H1 (cell line): ENCODE data around the gene POLN. TPM values are rescaled to one million over a fixed set of nuclear protein-coding genes. Genes with fewer than 3 reads are reported as not detected.

Source experiments
- CTCF ChIA-PET: fragments of 300-600 bp; sonication (Branson Sonifier 250); formaldehyde crosslinking; loops from one replicate; lab custom pipeline; 2021; ENCODE audit not compliant: partially characterized antibody; lab: Charles Lee
- POLR2A ChIA-PET: fragments of 300-600 bp; sonication (Branson Sonifier 250); formaldehyde crosslinking; loops from one replicate; lab custom pipeline; 2021; ENCODE audit warnings: inconsistent platforms; ENCODE audit not compliant: partially characterized antibody; lab: Charles Lee
- DNase-seq, 2 experiments: peaks; one replicate each; pipeline versions ENCODE4 v3.0.0 to v3.0.0-alpha.2; 2010 to 2022; ENCODE audit warnings: low spot score in 2 of 2, low read depth in 1 of 2, mixed read lengths in 1 of 2
- FAIRE-seq: peaks from 2 replicates; lab custom pipeline; 2011; peaks lifted over from hg19 to GRCh38; lab: Jason Lieb, UNC
- H2AFZ ChIP-seq: 2 replicates; pipeline ENCODE4 v1.8.1; 2012; ENCODE audit warnings: low read length, inconsistent platforms
- H2AK5ac ChIP-seq: 2 replicates; pipeline ENCODE4 v1.6.1; 2013; ENCODE audit warnings: low read depth, low read length
- H2BK120ac ChIP-seq: replicated peaks from 2 replicates; pipeline ENCODE3; 2013; ENCODE audit warnings: low read depth, low read length, inconsistent platforms
- H2BK12ac ChIP-seq: 2 replicates; pipeline ENCODE4 v1.6.1; 2013; ENCODE audit warnings: low read depth, low read length
- H2BK15ac ChIP-seq: 2 replicates; pipeline ENCODE4 v1.6.1; 2013; ENCODE audit warnings: low read length
- H2BK20ac ChIP-seq: 2 replicates; pipeline ENCODE4 v1.6.1; 2013; ENCODE audit warnings: low read length
- H2BK5ac ChIP-seq: 2 replicates; pipeline ENCODE4 v1.6.1; 2013; ENCODE audit warnings: low read depth, low read length
- H3K14ac ChIP-seq: 2 replicates; pipeline ENCODE4 v1.6.1; 2013; ENCODE audit warnings: inconsistent platforms; ENCODE audit not compliant: insufficient read length
- H3K18ac ChIP-seq: 2 replicates; pipeline ENCODE4 v1.6.1; 2013; ENCODE audit warnings: low read length; ENCODE audit errors: extremely low read depth
- H3K23ac ChIP-seq: 2 replicates; pipeline ENCODE4 v1.6.1; 2013; ENCODE audit warnings: inconsistent platforms; ENCODE audit not compliant: insufficient read length
- H3K23me2 ChIP-seq: 2 replicates; pipeline ENCODE4 v1.6.1; 2013; ENCODE audit warnings: low read depth, low read length
- H3K27ac ChIP-seq: 2 replicates; pipeline ENCODE4 v1.6.1; 2011; ENCODE audit warnings: low read depth, low read length, inconsistent platforms
- H3K27me3 ChIP-seq, 4 experiments: replicated peaks in 1 of 4; 1 replicate in 1 of 4; 2 replicates in 3 of 4; pipeline versions ENCODE4 v1.6.1 to v1.8.1; 2011 to 2013; ENCODE audit warnings: low read length in 3 of 4, mild to moderate bottlenecking in 3 of 4, inconsistent platforms in 2 of 4, mixed read lengths in 2 of 4, moderate library complexity in 1 of 4; ENCODE audit not compliant: control insufficient read depth in 3 of 4, insufficient read depth in 3 of 4; ENCODE audit errors: extremely low read depth in 1 of 4
- H3K36me3 ChIP-seq, 4 experiments: 2 replicates each; pipeline versions ENCODE4 v1.6.1 to v1.8.1; 2011 to 2013; ENCODE audit warnings: mild to moderate bottlenecking in 4 of 4, low read length in 3 of 4, moderate library complexity in 2 of 4, control low read depth in 1 of 4, inconsistent platforms in 1 of 4; ENCODE audit not compliant: insufficient read depth in 4 of 4, control insufficient read depth in 2 of 4
- H3K4ac ChIP-seq: replicated peaks from 2 replicates; pipeline ENCODE3; 2013; ENCODE audit warnings: low read length, low read depth, mixed read lengths, inconsistent platforms; ENCODE audit not compliant: insufficient read length
- H3K4me1 ChIP-seq, 4 experiments: replicated peaks in 1 of 4; 1 replicate in 1 of 4; 2 replicates in 3 of 4; pipeline versions ENCODE4 v1.6.1 to v1.8.1; 2011 to 2013; ENCODE audit warnings: low read length in 3 of 4, inconsistent platforms in 2 of 4, mixed read lengths in 1 of 4; ENCODE audit not compliant: insufficient read depth in 4 of 4, control insufficient read depth in 3 of 4
- H3K4me2 ChIP-seq, 2 experiments: 2 replicates each; pipeline versions ENCODE4 v1.6.1 to v1.8.1; 2011 to 2013; ENCODE audit warnings: low read depth in 2 of 2, low read length in 2 of 2, control low read depth in 1 of 2, inconsistent platforms in 1 of 2, mild to moderate bottlenecking in 1 of 2; ENCODE audit not compliant: insufficient read depth in 1 of 2
- H3K4me3 ChIP-seq, 4 experiments: fragments of 200-600, 300-600 bp in 1 of 4; sonication (generic), shearing (Covaris generic), sonication (Bioruptor Twin) in 1 of 4; 2 replicates each; pipeline versions ENCODE4 v1.5.1 to v1.8.1; 2011 to 2016; ENCODE audit warnings: low read length in 4 of 4, low read depth in 3 of 4, control low read depth in 2 of 4, inconsistent platforms in 2 of 4, mild to moderate bottlenecking in 2 of 4, mixed read lengths in 1 of 4, moderate library complexity in 1 of 4; ENCODE audit not compliant: insufficient read depth in 2 of 4; ENCODE audit errors: extremely low read depth in 1 of 4
- H3K56ac ChIP-seq: replicated peaks from 2 replicates; pipeline ENCODE3; 2013; ENCODE audit warnings: low read depth, mild to moderate bottlenecking, mixed read lengths, low read length, inconsistent platforms; ENCODE audit not compliant: insufficient read length
- H3K79me1 ChIP-seq: 2 replicates; pipeline ENCODE4 v1.6.1; 2013; ENCODE audit warnings: low read depth, low read length, control low read depth
- H3K79me2 ChIP-seq, 2 experiments: 2 replicates each; pipeline versions ENCODE4 v1.6.1 to v1.8.1; 2012 to 2013; ENCODE audit warnings: low read length in 2 of 2, mild to moderate bottlenecking in 2 of 2, inconsistent platforms in 1 of 2; ENCODE audit not compliant: insufficient read depth in 2 of 2, control insufficient read depth in 1 of 2
- H3K9ac ChIP-seq, 4 experiments: replicated peaks in 1 of 4; 1 replicate in 1 of 4; 2 replicates in 3 of 4; pipeline versions ENCODE4 v1.6.1 to v1.8.1; 2011 to 2013; ENCODE audit warnings: low read depth in 3 of 4, low read length in 3 of 4, control low read depth in 2 of 4, mild to moderate bottlenecking in 2 of 4, moderate library complexity in 2 of 4, inconsistent platforms in 1 of 4; ENCODE audit errors: extremely low read depth in 1 of 4
- H3K9me3 ChIP-seq, 2 experiments: 2 replicates each; pipeline versions ENCODE4 v1.6.1 to v1.8.1; 2012 to 2013; ENCODE audit warnings: mild to moderate bottlenecking in 2 of 2, moderate library complexity in 2 of 2, control low read depth in 1 of 2, inconsistent platforms in 1 of 2, low read depth in 1 of 2, low read length in 1 of 2, mixed read lengths in 1 of 2; ENCODE audit not compliant: insufficient read depth in 2 of 2
- H4K20me1 ChIP-seq, 2 experiments: replicated peaks in 1 of 2; 2 replicates each; pipeline versions ENCODE3 to v1.8.1; 2011 to 2013; ENCODE audit warnings: inconsistent platforms in 2 of 2, low read length in 2 of 2, mild to moderate bottlenecking in 1 of 2; ENCODE audit not compliant: insufficient read depth in 2 of 2, control insufficient read depth in 1 of 2
- H4K5ac ChIP-seq: 2 replicates; pipeline ENCODE4 v1.6.1; 2013; ENCODE audit warnings: low read length, low read depth, mixed read lengths, inconsistent platforms; ENCODE audit not compliant: insufficient read length
- H4K8ac ChIP-seq: 2 replicates; pipeline ENCODE4 v1.8.0; 2013; ENCODE audit warnings: mild to moderate bottlenecking, moderate library complexity, low read length, inconsistent platforms; ENCODE audit not compliant: insufficient read depth; ENCODE audit errors: extremely low read depth
- H4K91ac ChIP-seq: replicated peaks from 2 replicates; pipeline ENCODE3; 2013; ENCODE audit warnings: low read length, mixed read lengths, inconsistent platforms; ENCODE audit not compliant: insufficient read length
- BRCA1 ChIP-seq: IDR thresholded peaks from 2 replicates; pipeline ENCODE4 v1.6.1; 2012; ENCODE audit warnings: low read depth, low read length, improper control_type of control experiment
- CBX5 ChIP-seq: fragments of 300-800, 300-1000 bp; sonication (generic); IDR thresholded peaks from 2 replicates; pipeline ENCODE4 v1.7.1; 2016; ENCODE audit warnings: antibody characterized with exemption, low read length, low read depth
- CHD2 ChIP-seq: IDR thresholded peaks from 2 replicates; pipeline ENCODE4 v1.6.1; 2012; ENCODE audit warnings: low read length, improper control_type of control experiment
- HDAC2 ChIP-seq, 2 experiments: fragments of 300-600 bp in 1 of 2; sonication (generic) in 1 of 2; IDR thresholded peaks; 2 replicates each; pipeline ENCODE4 v1.6.1; 2011 to 2012; ENCODE audit warnings: low read depth in 2 of 2, low read length in 2 of 2, mild to moderate bottlenecking in 2 of 2, moderate library complexity in 2 of 2, borderline replicate concordance in 1 of 2, inconsistent platforms in 1 of 2
- HDAC6 ChIP-seq: IDR thresholded peaks from one replicate; pipeline ENCODE4 v1.7.1; 2012; ENCODE audit warnings: low read depth, mild to moderate bottlenecking, inconsistent platforms, low read length, moderate library complexity
- NRF1 ChIP-seq: IDR thresholded peaks from 2 replicates; pipeline ENCODE4 v1.6.1; 2011; ENCODE audit warnings: mild to moderate bottlenecking, low read depth, low read length, improper control_type of control experiment
- RXRA ChIP-seq: IDR thresholded peaks from 2 replicates; pipeline ENCODE4 v1.6.1; 2011; ENCODE audit warnings: low read depth, mild to moderate bottlenecking, low read length, moderate library complexity; ENCODE audit not compliant: insufficient read depth
- SIX5 ChIP-seq: IDR thresholded peaks from 2 replicates; pipeline ENCODE4 v1.6.1; 2011; ENCODE audit warnings: mild to moderate bottlenecking, low read depth, low read length
- SP4 ChIP-seq: IDR thresholded peaks from 2 replicates; pipeline ENCODE4 v1.6.1; 2012; ENCODE audit warnings: low read length, inconsistent platforms
- TCF12 ChIP-seq: IDR thresholded peaks from 2 replicates; pipeline ENCODE4 v1.6.1; 2011; ENCODE audit warnings: low read depth, mild to moderate bottlenecking, low read length
- ZNF274 ChIP-seq: IDR thresholded peaks from 2 replicates; pipeline ENCODE4 v1.7.0; 2012; ENCODE audit warnings: low read length, borderline replicate concordance; ENCODE audit errors: extremely low read depth
- WGBS, 2 experiments: shearing (Covaris generic) in 1 of 2; methylation state at CpG; one replicate each; pipeline versions ENCODE4 v1.1.6 to v1.1.7; 2013 to 2015; ENCODE audit warnings: low lambda C conversion rate in 2 of 2, mixed read lengths in 2 of 2, inconsistent platforms in 1 of 2, low coverage in 1 of 2, missing lambda C conversion rate in 1 of 2; ENCODE audit not compliant: insufficient replicate concordance in 2 of 2, insufficient coverage in 1 of 2, insufficient read length in 1 of 2; ENCODE audit errors: extremely low coverage in 1 of 2, missing lambda C conversion rate in 1 of 2; 5-methylcytosine and 5-hydroxymethylcytosine counted together
- polyA plus RNA-seq, 7 experiments: library from polyadenylated mRNA; depleted of rRNA in 3 of 7; stranded (reverse) in 5 of 7; unstranded in 2 of 7; fragments of >200 nt in 5 of 7; fragments of 200-250 nt in 2 of 7; gene quantifications; 1 replicate in 5 of 7; 2 replicates in 1 of 7; 4 replicates in 1 of 7; pipeline versions ENCODE4 v1.2.1 to v1.2.3, GENCODE V29; 2011 to 2013; ENCODE audit warnings: missing spikeins in 2 of 7, mixed read lengths in 2 of 7
- total RNA-seq: library from RNA; stranded (reverse); fragmentation: NEBNext Ultra II Directional; extraction: Animal tissue kit (Norgen Biotek cat#: 25700); gene quantifications from 2 replicates; pipeline ENCODE4 v1.2.1, GENCODE V29; 2021

The POLN gene
- total and polyA plus RNA-seq, 2 of the 8 experiments (the other 6 are each of a cell fraction or from before 2014, with no cell fraction given) = 0.98 to 1.5 TPM

- H3K4me1 ChIP-seq = peaks cover 0 to 5% (median 4%) of the 10 kb centered on the region in 4 experiments; a peak in 6 of 7 replicates
- 59% methylated on average over 7 of the region's 7 CpGs; no CpG with 5 or more reads in 1 of the 2 experiments for WGBS, 2 experiments
- no peak overlapping the region for H3K23ac ChIP-seq
- H4K91ac ChIP-seq = no peak overlapping the region
- no peak for FAIRE-seq
- H3K79me1 ChIP-seq = no peaks in the 10 kb centered on the region
- H3K27me3 ChIP-seq = peaks cover 21 to 81% (median 52%) of the 10 kb centered on the region in 4 experiments
- POLR2A ChIA-PET = interaction anchor here (1.1 kb wide), 1 partner anchor 9 kb away, joined by 3 read pairs; no protein-coding TSS in a partner anchor
- TF ChIP-seq CBX5 = no peak
- no peak for TF ChIP-seq SP4
- no peak for TF ChIP-seq SIX5
- TF ChIP-seq TCF12 = no peak
- no peak for TF ChIP-seq RXRA
- no peak for TF ChIP-seq HDAC6
- no peak for TF ChIP-seq BRCA1
- no peak for TF ChIP-seq HDAC2 (IDR thresholded peaks at IDR 0.05; ENCODE audit: borderline replicate concordance in 1 of 2, low read depth in 2 of 2, low read length in 2 of 2)
- no peak for TF ChIP-seq CHD2
- no peak for TF ChIP-seq NRF1
- TF ChIP-seq ZNF274 = no peak
- no peaks in the 10 kb centered on the region for H3K23me2 ChIP-seq
- no peak overlapping the region for H3K18ac ChIP-seq
- peak overlapping the region; percentile 63 for H4K8ac ChIP-seq
- no peak overlapping the region for H2BK5ac ChIP-seq
- no peak overlapping the region for H2AK5ac ChIP-seq
- no peak overlapping the region for H2BK12ac ChIP-seq
- H2BK15ac ChIP-seq = no peak overlapping the region
- no peak overlapping the region for H2BK20ac ChIP-seq
- H3K4me2 ChIP-seq = no peak overlapping the region
- H3K9me3 ChIP-seq = no peaks in the 10 kb centered on the region
- no peak overlapping the region for H3K56ac ChIP-seq
- no peak overlapping the region for H3K27ac ChIP-seq
- no peak overlapping the region for H4K5ac ChIP-seq
- no peak overlapping the region for H3K4me3 ChIP-seq
- peak in 1 of 2 experiments; percentile 10 for DNase-seq
- H3K14ac ChIP-seq = no peak overlapping the region
- no peaks in the 10 kb centered on the region for H3K36me3 ChIP-seq
- no peak overlapping the region for H2BK120ac ChIP-seq
- H2AFZ ChIP-seq = no peak overlapping the region
- no peak overlapping the region for H3K4ac ChIP-seq
- no peaks in the 10 kb centered on the region for H3K79me2 ChIP-seq
- H4K20me1 ChIP-seq = peaks cover 8 to 12% of the 10 kb centered on the region in 2 experiments
- H3K9ac ChIP-seq = no peak overlapping the region
- CTCF ChIA-PET = interaction anchor here (0.5 to 0.9 kb wide), 4 partner anchors 48 to 1010 kb away, joined by 3 to 6 read pairs (median 4); no protein-coding TSS in a partner anchor
These were observed 100.0 kb downstream of the POLN start for GRCh38 chr4:2141762-2142451.
